Liver (tissue), 9 donors: ENCODE data around the gene UNKL. TPM values are rescaled to one million over a fixed set of nuclear protein-coding genes. Genes with fewer than 3 reads are reported as not detected.

Experiments used
- DNase-seq: peaks from one replicate; pipeline ENCODE4 v3.0.0-alpha.2; 2017; ENCODE audit warnings: low spot score
- H3K27ac ChIP-seq, 2 donors: one replicate each; pipeline ENCODE4 v1.7.0; 2013; ENCODE audit warnings: inconsistent platforms in 2 of 2, low read length in 2 of 2, control low read depth in 1 of 2, low read depth in 1 of 2, mild to moderate bottlenecking in 1 of 2
- H3K27me3 ChIP-seq, 4 donors: one replicate each; pipeline versions ENCODE4 v1.6.1 to v1.7.0; 2013; ENCODE audit warnings: low read length in 3 of 4, inconsistent platforms in 1 of 4, mild to moderate bottlenecking in 1 of 4, moderate library complexity in 1 of 4; ENCODE audit not compliant: control insufficient read depth in 4 of 4, insufficient read depth in 4 of 4
- H3K36me3 ChIP-seq, 4 donors: one replicate each; pipeline versions ENCODE4 v1.6.1 to v1.7.0; 2013; ENCODE audit warnings: low read length in 3 of 4, mild to moderate bottlenecking in 3 of 4, low read depth in 1 of 4, moderate library complexity in 1 of 4; ENCODE audit not compliant: control insufficient read depth in 4 of 4, insufficient read depth in 3 of 4
- H3K4me1 ChIP-seq, 4 donors: one replicate each; pipeline versions ENCODE4 v1.6.1 to v1.7.0; 2013; ENCODE audit warnings: low read length in 3 of 4, mild to moderate bottlenecking in 3 of 4, moderate library complexity in 1 of 4; ENCODE audit not compliant: control insufficient read depth in 4 of 4, insufficient read depth in 4 of 4
- H3K4me3 ChIP-seq, 3 donors: one replicate each; pipeline versions ENCODE4 v1.6.1 to v1.7.0; 2013; ENCODE audit warnings: low read length in 3 of 3, control low read depth in 1 of 3, low read depth in 1 of 3, mild to moderate bottlenecking in 1 of 3
- H3K9ac ChIP-seq, 2 donors: one replicate each; pipeline ENCODE4 v1.7.0; 2013; ENCODE audit warnings: low read length in 2 of 2, mild to moderate bottlenecking in 2 of 2, moderate library complexity in 2 of 2, control low read depth in 1 of 2, low read depth in 1 of 2
- H3K9me3 ChIP-seq, 4 donors: one replicate each; pipeline versions ENCODE4 v1.6.1 to v1.7.0; 2013; ENCODE audit warnings: low read length in 3 of 4; ENCODE audit not compliant: control insufficient read depth in 4 of 4
- FOXA1 ChIP-seq: IDR thresholded peaks from 2 replicates; pipeline ENCODE4 v1.6.1; 2016; ENCODE audit warnings: antibody characterized with exemption
- FOXA2 ChIP-seq: IDR thresholded peaks from 2 replicates; pipeline ENCODE4 v1.6.1; 2016; ENCODE audit warnings: antibody characterized with exemption
- GABPA ChIP-seq, 2 donors: IDR thresholded peaks in 1 of 2; conservative IDR thresholded peaks in 1 of 2; 2 replicates each; pipeline ENCODE4 v1.6.1; 2016; ENCODE audit warnings: antibody characterized with exemption in 2 of 2, mild to moderate bottlenecking in 1 of 2, moderate library complexity in 1 of 2
- HNF4G ChIP-seq: IDR thresholded peaks from 2 replicates; pipeline ENCODE4 v1.6.1; 2016; ENCODE audit warnings: antibody characterized with exemption
- JUND ChIP-seq, 2 donors: IDR thresholded peaks; 2 replicates each; pipeline ENCODE4 v1.6.1; 2016; ENCODE audit warnings: antibody characterized with exemption in 2 of 2
- NR2F2 ChIP-seq: IDR thresholded peaks from 2 replicates; pipeline ENCODE4 v1.6.1; 2016; ENCODE audit warnings: antibody characterized with exemption
- RAD21 ChIP-seq, 2 donors: IDR thresholded peaks; 2 replicates each; pipeline ENCODE4 v1.6.1; 2016; ENCODE audit warnings: antibody characterized with exemption in 2 of 2, mild to moderate bottlenecking in 2 of 2
- SP1 ChIP-seq: IDR thresholded peaks from 2 replicates; pipeline ENCODE4 v1.6.1; 2018; ENCODE audit warnings: antibody characterized with exemption, mild to moderate bottlenecking
- TAF1 ChIP-seq: conservative IDR thresholded peaks from 2 replicates; pipeline ENCODE4 v1.6.1; 2016; ENCODE audit warnings: antibody characterized with exemption, mild to moderate bottlenecking
- WGBS: extraction: QIAGEN DNeasy Blood & Tissue Kit; methylation state at CpG from one replicate; pipeline ENCODE4 v1.1.7; 2013; 5-methylcytosine and 5-hydroxymethylcytosine counted together
- polyA plus RNA-seq, 2 donors: library from polyadenylated mRNA; stranded (reverse) in 1 of 2; unstranded in 1 of 2; fragments of 200-250 nt in 1 of 2; fragments of >200 nt in 1 of 2; fragmentation: Nextera tagmentation in 1 of 2; extraction: Ambion mirVana in 1 of 2; gene quantifications; one replicate each; pipeline versions ENCODE4 v1.2.1 to v1.2.3, GENCODE V29; 2013 to 2015
- total RNA-seq, 2 donors: library from RNA; depleted of rRNA; stranded (reverse); fragments of >200 nt; gene quantifications; one replicate each; pipeline ENCODE4 v1.2.3, GENCODE V29; 2014
- TF ChIP-seq, protein P1 (sequence below): fragments of 150-350 bp; IDR thresholded peaks from 2 replicates; pipeline ENCODE4 v1.5.1; 2017; ENCODE audit warnings: improper control_type of control experiment, low read depth, low read length; ENCODE audit not compliant: missing input control
- donor health status: healthy.
- donor health status: healthy.
- donor health status: healthy.
- donor health status: healthy.
- donor health status: healthy.

Gene UNKL
- total and polyA plus RNA-seq, 4 donors, result 3.5 to 14.7 (median 6.6) TPM

DNA sequence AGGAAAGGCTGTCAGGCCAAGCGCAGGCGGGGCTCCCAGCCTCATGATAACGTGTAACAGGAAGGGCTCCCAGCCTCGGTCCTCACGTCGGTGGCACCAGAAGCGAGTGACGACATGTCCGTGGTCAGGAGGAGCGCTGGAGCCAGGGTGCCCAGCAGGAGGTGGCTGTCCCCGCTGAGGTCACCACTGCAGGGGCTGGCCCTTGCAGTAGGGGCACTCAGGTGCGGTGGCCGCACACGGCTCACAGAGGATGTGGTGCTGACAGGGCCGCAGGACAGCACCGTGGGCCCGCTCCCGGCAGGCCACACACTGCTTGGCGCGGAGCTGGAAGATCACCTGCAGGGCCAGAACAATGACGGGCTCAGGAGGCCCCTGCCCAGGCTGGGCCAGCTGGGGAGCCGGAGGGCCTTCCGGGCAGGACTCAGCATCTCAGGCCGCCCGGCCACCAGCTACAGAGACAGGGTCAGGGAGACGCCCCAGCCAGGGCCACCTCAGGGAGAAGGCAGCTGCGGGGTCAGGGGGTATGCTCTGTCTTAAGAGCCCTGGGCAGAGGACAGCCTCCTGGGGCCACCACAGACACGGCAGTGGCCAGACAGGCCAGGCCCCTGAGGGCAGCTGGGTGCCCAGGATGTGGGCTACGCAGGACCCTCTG lies 48.3 kb downstream of the UNKL start:
- H3K9me3 ChIP-seq, result no peaks in the 10 kb centered on the region
- no peaks in the 10 kb centered on the region for H3K27me3 ChIP-seq
- no peak for TF ChIP-seq JUND (IDR thresholded peaks at IDR 0.05)
- TF ChIP-seq GABPA (IDR thresholded peaks at IDR 0.05 in 1 of 2, conservative IDR thresholded peaks at IDR 0.05 in 1 of 2), result no peak
- TF ChIP-seq SP1, result no peak
- WGBS, result 90% methylated on average over 29 of the region's 29 CpGs
- no peak for DNase-seq
- no peaks in the 10 kb centered on the region for H3K4me1 ChIP-seq
- no peak overlapping the region for H3K27ac ChIP-seq
- peaks cover 4 to 51% (median 32%) of the 10 kb centered on the region in 4 donors for H3K36me3 ChIP-seq
- no peak overlapping the region for H3K9ac ChIP-seq
- no peak overlapping the region for H3K4me3 ChIP-seq

DNA sequence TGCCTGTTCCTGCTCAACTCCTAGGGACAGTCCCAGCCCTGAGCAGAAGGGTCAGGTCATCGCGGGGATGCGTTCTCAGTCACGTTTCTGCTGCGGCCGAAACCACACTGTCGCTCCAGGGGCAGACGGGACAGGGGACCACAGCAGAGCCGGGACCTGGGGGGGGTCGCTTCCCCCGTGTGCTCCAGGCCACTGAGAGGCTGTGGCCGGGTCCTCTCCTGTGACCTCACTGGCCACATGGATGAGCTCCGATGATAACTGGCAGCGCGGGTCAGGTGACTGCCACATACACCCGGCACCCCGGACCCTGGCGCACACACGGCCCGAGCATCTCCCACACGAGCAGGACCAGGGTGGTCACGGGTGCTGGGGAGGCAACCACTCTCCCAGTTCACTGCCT lies 50.0 kb downstream of the UNKL start:
- TF ChIP-seq HNF4G (no peak), SP1 (no peak), NR2F2 (no peak), TAF1 (no peak), FOXA1 (no peak)
- TF ChIP-seq, protein P1, sequence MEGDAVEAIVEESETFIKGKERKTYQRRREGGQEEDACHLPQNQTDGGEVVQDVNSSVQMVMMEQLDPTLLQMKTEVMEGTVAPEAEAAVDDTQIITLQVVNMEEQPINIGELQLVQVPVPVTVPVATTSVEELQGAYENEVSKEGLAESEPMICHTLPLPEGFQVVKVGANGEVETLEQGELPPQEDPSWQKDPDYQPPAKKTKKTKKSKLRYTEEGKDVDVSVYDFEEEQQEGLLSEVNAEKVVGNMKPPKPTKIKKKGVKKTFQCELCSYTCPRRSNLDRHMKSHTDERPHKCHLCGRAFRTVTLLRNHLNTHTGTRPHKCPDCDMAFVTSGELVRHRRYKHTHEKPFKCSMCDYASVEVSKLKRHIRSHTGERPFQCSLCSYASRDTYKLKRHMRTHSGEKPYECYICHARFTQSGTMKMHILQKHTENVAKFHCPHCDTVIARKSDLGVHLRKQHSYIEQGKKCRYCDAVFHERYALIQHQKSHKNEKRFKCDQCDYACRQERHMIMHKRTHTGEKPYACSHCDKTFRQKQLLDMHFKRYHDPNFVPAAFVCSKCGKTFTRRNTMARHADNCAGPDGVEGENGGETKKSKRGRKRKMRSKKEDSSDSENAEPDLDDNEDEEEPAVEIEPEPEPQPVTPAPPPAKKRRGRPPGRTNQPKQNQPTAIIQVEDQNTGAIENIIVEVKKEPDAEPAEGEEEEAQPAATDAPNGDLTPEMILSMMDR, result no peak
- no peaks in the 10 kb centered on the region for H3K4me1 ChIP-seq
- no peaks in the 10 kb centered on the region for H3K9me3 ChIP-seq
- no peak overlapping the region for H3K9ac ChIP-seq
- no peak overlapping the region for H3K27ac ChIP-seq
- WGBS, result 92% methylated on average over 22 of the region's 22 CpGs
- no peak overlapping the region for H3K4me3 ChIP-seq
- no peak for DNase-seq
- H3K36me3 ChIP-seq, result peaks cover 4 to 54% (median 32%) of the 10 kb centered on the region in 4 donors
- H3K27me3 ChIP-seq, result no peaks in the 10 kb centered on the region

DNA sequence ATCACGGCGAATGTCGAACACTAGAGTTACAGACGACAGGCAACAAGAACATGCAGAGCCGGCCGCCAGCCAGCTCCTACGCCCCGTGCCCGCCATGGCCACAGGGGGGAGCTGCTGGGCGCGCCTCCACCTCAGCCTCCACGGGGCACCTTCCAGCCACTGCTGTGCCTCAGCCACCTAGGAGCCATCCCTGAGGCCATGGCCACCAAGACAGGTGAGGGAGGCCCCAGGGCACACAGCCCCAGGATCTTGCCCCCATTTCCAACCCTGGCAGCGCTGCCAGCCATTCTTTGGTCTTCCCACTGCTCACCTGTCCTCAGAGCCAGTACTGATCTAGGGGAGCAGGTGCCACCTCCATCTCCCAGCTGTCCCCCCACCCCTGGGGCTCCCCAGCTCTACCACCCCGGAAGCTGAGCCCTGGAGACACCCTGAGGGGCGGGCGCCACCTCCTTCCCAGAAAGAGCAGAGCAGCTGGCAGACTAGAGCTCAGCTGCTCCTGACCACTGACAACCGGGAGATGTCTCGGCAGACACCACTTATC lies 50.9 kb downstream of the UNKL start:
- peak; percentile 81 for DNase-seq
- H3K9me3 ChIP-seq, result no peaks in the 10 kb centered on the region
- no peak overlapping the region for H3K9ac ChIP-seq
- TF ChIP-seq RAD21 (IDR thresholded peaks at IDR 0.05) (peak; percentile 72 to 84), FOXA2 (no peak)
- TF ChIP-seq, protein P1, result peak; percentile 71
- H3K27me3 ChIP-seq, result no peaks in the 10 kb centered on the region
- H3K27ac ChIP-seq, result no peak overlapping the region
- H3K4me1 ChIP-seq, result no peaks in the 10 kb centered on the region
- H3K4me3 ChIP-seq, result no peak overlapping the region
- peaks cover 4 to 54% (median 33%) of the 10 kb centered on the region in 4 donors for H3K36me3 ChIP-seq
- WGBS, result 44% methylated on average over 18 of the region's 18 CpGs
